Gastroesophageal sphincter (tissue), 3 donors: ENCODE measurements around the gene NDUFAB1.
"Not testable (repeated sequence)": the region's sequence is repeated elsewhere in the genome, so short reads cannot be mapped to it uniquely, and the experiment has no call there.

ENCODE experiments used
- POLR2A ChIP-seq, 2 donors: fragments of 450-650 bp; IDR thresholded peaks; one replicate each; pipeline ENCODE4 v1.6.1; 2017; ENCODE audit warnings: antibody characterized with exemption in 2 of 2, mild to moderate bottlenecking in 2 of 2, moderate library complexity in 1 of 2
- TF ChIP-seq, protein P1 (sequence below), 4 experiments: fragments of 200-600 bp in 2 of 4; fragments of 450-650 bp in 2 of 4; sonication (generic) in 1 of 4; IDR thresholded peaks; one replicate each; pipeline ENCODE4 v1.5.1; 2017 to 2019; ENCODE audit warnings: antibody characterized with exemption in 4 of 4, mild to moderate bottlenecking in 2 of 4, moderate library complexity in 2 of 4

DNA sequence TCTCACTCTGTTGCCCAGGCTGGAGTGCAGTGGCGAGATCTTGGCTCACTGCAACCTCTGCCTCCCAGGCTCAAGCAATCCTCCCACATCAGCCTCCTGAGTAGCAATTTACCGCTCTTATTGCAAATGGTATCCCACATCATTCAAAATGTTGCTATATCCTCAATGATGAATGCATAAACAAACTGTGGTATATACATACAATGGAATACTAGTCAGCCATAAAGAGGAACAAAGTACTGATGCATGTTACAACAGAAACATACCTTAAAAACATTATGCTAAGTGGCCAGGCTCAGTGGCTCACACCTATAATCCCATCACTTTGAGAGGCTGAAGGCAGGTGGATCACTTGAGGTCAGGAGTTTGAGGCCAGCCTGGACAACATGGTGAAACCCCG, 35.8 kb upstream of the NDUFAB1 start:
- TF ChIP-seq, protein P1, sequence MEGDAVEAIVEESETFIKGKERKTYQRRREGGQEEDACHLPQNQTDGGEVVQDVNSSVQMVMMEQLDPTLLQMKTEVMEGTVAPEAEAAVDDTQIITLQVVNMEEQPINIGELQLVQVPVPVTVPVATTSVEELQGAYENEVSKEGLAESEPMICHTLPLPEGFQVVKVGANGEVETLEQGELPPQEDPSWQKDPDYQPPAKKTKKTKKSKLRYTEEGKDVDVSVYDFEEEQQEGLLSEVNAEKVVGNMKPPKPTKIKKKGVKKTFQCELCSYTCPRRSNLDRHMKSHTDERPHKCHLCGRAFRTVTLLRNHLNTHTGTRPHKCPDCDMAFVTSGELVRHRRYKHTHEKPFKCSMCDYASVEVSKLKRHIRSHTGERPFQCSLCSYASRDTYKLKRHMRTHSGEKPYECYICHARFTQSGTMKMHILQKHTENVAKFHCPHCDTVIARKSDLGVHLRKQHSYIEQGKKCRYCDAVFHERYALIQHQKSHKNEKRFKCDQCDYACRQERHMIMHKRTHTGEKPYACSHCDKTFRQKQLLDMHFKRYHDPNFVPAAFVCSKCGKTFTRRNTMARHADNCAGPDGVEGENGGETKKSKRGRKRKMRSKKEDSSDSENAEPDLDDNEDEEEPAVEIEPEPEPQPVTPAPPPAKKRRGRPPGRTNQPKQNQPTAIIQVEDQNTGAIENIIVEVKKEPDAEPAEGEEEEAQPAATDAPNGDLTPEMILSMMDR (IDR thresholded peaks at IDR 0.05) = not testable (repeated sequence)
- not testable (repeated sequence) for TF ChIP-seq POLR2A (IDR thresholded peaks at IDR 0.05)
